Measurements from ENCODE around the gene METTL24.

METTL24 gene

GRCh38 chr6:110357664-110358552 is at the start of gene METTL24:
Gene METTL24 (minus strand): TSS chr6:110358349. CDS start chr6:110358272, 77 bp downstream.
- DNase-seq (ENCODE audit: low spot score) = no peak

GRCh38 chr6:110404607-110405006 is 46.5 kb upstream of the METTL24 start:
- no peak for DNase-seq (ENCODE audit: low spot score)

GRCh38 chr6:110401585-110402176 is 43.5 kb upstream of the METTL24 start:
- no peak for DNase-seq (ENCODE audit: low spot score)

- DNase-seq (ENCODE audit: low spot score) = no peak
Measured at GRCh38 chr6:110400208-110400607, 42.1 kb upstream of the METTL24 start.

GRCh38 chr6:110399219-110400071 is 41.3 kb upstream of the METTL24 start:
- DNase-seq (ENCODE audit: low spot score) = peak; percentile 20

GRCh38 chr6:110398778-110399177 is 40.6 kb upstream of the METTL24 start:
- peak; percentile 51 for DNase-seq (ENCODE audit: low spot score)

- DNase-seq (ENCODE audit: low spot score) = no peak
Measured at GRCh38 chr6:110395221-110395620, 37.1 kb upstream of the METTL24 start.

- no peak for DNase-seq (ENCODE audit: low spot score)
Measured at GRCh38 chr6:110394409-110394808, 36.3 kb upstream of the METTL24 start.

- DNase-seq (ENCODE audit: low spot score) = no peak
Measured at GRCh38 chr6:110392727-110393126, 34.6 kb upstream of the METTL24 start.

GRCh38 chr6:110390404-110390803 is 32.3 kb upstream of the METTL24 start:
- no peak for DNase-seq (ENCODE audit: low spot score)

GRCh38 chr6:110389689-110390382 is 31.7 kb upstream of the METTL24 start:
- no peak for DNase-seq (ENCODE audit: low spot score)

- DNase-seq (ENCODE audit: low spot score) = no peak
Measured at GRCh38 chr6:110387986-110388385, 29.8 kb upstream of the METTL24 start.

- no peak for DNase-seq (ENCODE audit: low spot score)
Measured at GRCh38 chr6:110385458-110385863, 27.3 kb upstream of the METTL24 start.

GRCh38 chr6:110378552-110378951 is 20.4 kb upstream of the METTL24 start:
- DNase-seq (ENCODE audit: low spot score) = no peak

- DNase-seq (ENCODE audit: low spot score) = no peak
Measured at GRCh38 chr6:110369066-110369465, 10.9 kb upstream of the METTL24 start.

- DNase-seq (ENCODE audit: low spot score) = no peak
Measured at GRCh38 chr6:110368284-110368683, 10.1 kb upstream of the METTL24 start.

GRCh38 chr6:110367825-110368224 is 9.7 kb upstream of the METTL24 start:
- no peak for DNase-seq (ENCODE audit: low spot score)

- DNase-seq (ENCODE audit: low spot score) = no peak
Measured at GRCh38 chr6:110366975-110367374, 8.8 kb upstream of the METTL24 start.

- no peak for DNase-seq (ENCODE audit: low spot score)
Measured at GRCh38 chr6:110366256-110366655, 8.1 kb upstream of the METTL24 start.

- no peak for DNase-seq (ENCODE audit: low spot score)
Measured at GRCh38 chr6:110364364-110365105, 6.4 kb upstream of the METTL24 start.

- no peak for DNase-seq (ENCODE audit: low spot score)
Measured at GRCh38 chr6:110363748-110364147, 5.6 kb upstream of the METTL24 start.
